ENCODE results near the gene DPEP3.
"Not testable (repeated sequence)": the region's sequence is repeated elsewhere in the genome, so short reads cannot be mapped to it uniquely, and the experiment has no call there.

DPEP3 gene

GRCh38 chr16:67945392-67945933, 34.8 kb downstream of the DPEP3 start:
- no peak for DNase-seq (ENCODE audit: low read depth in 1 of 2, low spot score in 1 of 2)

- DNase-seq (ENCODE audit: low read depth in 1 of 2, low spot score in 1 of 2): no peak
Observed at GRCh38 chr16:67944690-67945391, 35.5 kb downstream of the DPEP3 start.

- no peak for DNase-seq (ENCODE audit: low read depth in 1 of 2, low spot score in 1 of 2)
Observed at GRCh38 chr16:67943619-67944504, 36.4 kb downstream of the DPEP3 start, which contains the start of gene LCAT. TSS of gene LCAT (minus strand) at chr16:67944120. CDS start at chr16:67944101, 19 bp downstream.

GRCh38 chr16:67943256-67943618, 37.1 kb downstream of the DPEP3 start:
- no peak for DNase-seq (ENCODE audit: low read depth in 1 of 2, low spot score in 1 of 2)

- no peak for DNase-seq (ENCODE audit: low read depth in 1 of 2, low spot score in 1 of 2)
Observed at GRCh38 chr16:67942510-67943255, 37.6 kb downstream of the DPEP3 start.

GRCh38 chr16:67942200-67942509, 38.1 kb downstream of the DPEP3 start:
- DNase-seq (ENCODE audit: low read depth in 1 of 2, low spot score in 1 of 2): no peak

- DNase-seq (ENCODE audit: low read depth in 1 of 2, low spot score in 1 of 2): no peak
Observed at GRCh38 chr16:67941469-67942199, 38.7 kb downstream of the DPEP3 start.

GRCh38 chr16:67940446-67941089, 39.7 kb downstream of the DPEP3 start:
- no peak for DNase-seq (ENCODE audit: low read depth in 1 of 2, low spot score in 1 of 2)

- DNase-seq (ENCODE audit: low read depth in 1 of 2, low spot score in 1 of 2): peak in 1 of 2 donors; percentile 44
Observed at GRCh38 chr16:67939507-67940445, 40.5 kb downstream of the DPEP3 start.

GRCh38 chr16:67937713-67938112, 42.6 kb downstream of the DPEP3 start:
- not testable (repeated sequence) for DNase-seq (ENCODE audit: low read depth in 1 of 2, low spot score in 1 of 2)

- no peak for DNase-seq (ENCODE audit: low read depth in 1 of 2, low spot score in 1 of 2)
Observed at GRCh38 chr16:67936880-67937605, 43.3 kb downstream of the DPEP3 start.

GRCh38 chr16:67936124-67936879, 44.0 kb downstream of the DPEP3 start, which contains the start of gene PSMB10:
TSS of gene PSMB10 (minus strand) at chr16:67936850. CDS start at chr16:67936749, 101 bp downstream.
- DNase-seq (ENCODE audit: low read depth in 1 of 2, low spot score in 1 of 2): peak; percentile 45 to 48

- peak; percentile 85 to 86 for DNase-seq (ENCODE audit: low read depth in 1 of 2, low spot score in 1 of 2)
Observed at GRCh38 chr16:67935402-67936123, 44.7 kb downstream of the DPEP3 start.

GRCh38 chr16:67935101-67935401, 45.2 kb downstream of the DPEP3 start:
- no peak for DNase-seq (ENCODE audit: low read depth in 1 of 2, low spot score in 1 of 2)

GRCh38 chr16:67934306-67935100, 45.8 kb downstream of the DPEP3 start:
- DNase-seq (ENCODE audit: low read depth in 1 of 2, low spot score in 1 of 2): no peak

- DNase-seq (ENCODE audit: low read depth in 1 of 2, low spot score in 1 of 2): no peak
Observed at GRCh38 chr16:67933805-67934204, 46.5 kb downstream of the DPEP3 start.
